ENCODE data around the gene AGBL5.

AGBL5 gene

DNA sequence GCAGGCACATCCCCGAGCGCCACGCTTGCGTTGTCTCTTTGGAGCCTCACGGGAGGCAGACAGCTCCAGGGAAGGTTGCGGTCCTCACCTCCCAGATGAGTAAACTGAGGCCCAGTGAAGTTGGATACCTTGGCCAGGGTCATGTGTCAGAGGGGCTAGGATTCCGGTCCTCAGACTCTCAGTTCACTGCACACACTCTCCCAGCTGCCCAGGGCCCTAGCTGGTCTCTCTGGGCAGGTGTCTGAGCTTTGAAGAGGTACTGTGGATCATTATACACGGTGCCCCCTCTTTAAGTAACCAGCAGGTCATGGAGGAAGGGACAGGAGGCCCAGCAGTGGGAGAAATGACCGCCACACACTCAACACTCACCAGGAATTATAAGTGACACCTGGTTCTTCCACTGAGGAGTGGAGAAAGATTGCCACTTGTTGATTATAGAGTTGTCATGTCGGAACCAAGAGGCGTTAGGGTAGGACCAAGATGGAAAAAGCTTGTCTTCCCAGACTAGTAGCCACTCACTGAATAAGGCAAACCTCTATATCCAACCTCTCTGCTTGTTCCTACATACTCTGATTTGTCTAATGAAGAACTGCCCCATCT is 18.1 kb upstream of the AGBL5 start:
- no peak for DNase-seq (ENCODE audit: low read depth in 2 of 2)
- H3K4me3 ChIP-seq (replicated peaks in 1 of 2; ENCODE audit: low read depth in 2 of 2, low read length in 2 of 2), result peak overlapping the region; percentile 92 to 100
- TF ChIP-seq, protein P1, sequence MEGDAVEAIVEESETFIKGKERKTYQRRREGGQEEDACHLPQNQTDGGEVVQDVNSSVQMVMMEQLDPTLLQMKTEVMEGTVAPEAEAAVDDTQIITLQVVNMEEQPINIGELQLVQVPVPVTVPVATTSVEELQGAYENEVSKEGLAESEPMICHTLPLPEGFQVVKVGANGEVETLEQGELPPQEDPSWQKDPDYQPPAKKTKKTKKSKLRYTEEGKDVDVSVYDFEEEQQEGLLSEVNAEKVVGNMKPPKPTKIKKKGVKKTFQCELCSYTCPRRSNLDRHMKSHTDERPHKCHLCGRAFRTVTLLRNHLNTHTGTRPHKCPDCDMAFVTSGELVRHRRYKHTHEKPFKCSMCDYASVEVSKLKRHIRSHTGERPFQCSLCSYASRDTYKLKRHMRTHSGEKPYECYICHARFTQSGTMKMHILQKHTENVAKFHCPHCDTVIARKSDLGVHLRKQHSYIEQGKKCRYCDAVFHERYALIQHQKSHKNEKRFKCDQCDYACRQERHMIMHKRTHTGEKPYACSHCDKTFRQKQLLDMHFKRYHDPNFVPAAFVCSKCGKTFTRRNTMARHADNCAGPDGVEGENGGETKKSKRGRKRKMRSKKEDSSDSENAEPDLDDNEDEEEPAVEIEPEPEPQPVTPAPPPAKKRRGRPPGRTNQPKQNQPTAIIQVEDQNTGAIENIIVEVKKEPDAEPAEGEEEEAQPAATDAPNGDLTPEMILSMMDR (IDR thresholded peaks at IDR 0.05; ENCODE audit: low read depth, low read length), result peak; percentile 2

DNA sequence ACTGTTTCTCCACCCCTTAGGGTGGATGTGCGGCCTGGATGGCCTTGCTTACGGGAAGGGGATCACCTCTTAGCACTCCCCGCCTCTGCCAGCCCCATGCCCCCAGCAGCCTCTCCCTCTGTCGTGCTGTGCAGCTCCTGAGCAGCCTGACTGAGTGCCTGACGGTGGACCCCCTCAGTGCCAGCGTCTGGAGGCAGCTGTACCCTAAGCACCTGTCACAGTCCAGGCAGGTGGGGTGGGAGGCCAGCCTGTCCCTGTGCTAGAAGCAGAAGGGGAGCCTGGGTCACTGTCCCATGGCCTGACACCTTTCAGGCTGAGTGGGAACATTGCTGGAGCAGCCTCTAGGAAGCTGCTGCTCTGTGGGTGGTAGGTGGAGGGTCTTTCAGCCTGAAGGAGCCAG is 13.5 kb upstream of the AGBL5 start:
- H3K4me3 ChIP-seq (replicated peaks in 1 of 2; ENCODE audit: low read depth in 2 of 2, low read length in 2 of 2), result no peak overlapping the region
- no peak for DNase-seq (ENCODE audit: low read depth in 2 of 2)
- TF ChIP-seq, protein P1 (IDR thresholded peaks at IDR 0.05; ENCODE audit: low read depth, low read length), result no peak

DNA sequence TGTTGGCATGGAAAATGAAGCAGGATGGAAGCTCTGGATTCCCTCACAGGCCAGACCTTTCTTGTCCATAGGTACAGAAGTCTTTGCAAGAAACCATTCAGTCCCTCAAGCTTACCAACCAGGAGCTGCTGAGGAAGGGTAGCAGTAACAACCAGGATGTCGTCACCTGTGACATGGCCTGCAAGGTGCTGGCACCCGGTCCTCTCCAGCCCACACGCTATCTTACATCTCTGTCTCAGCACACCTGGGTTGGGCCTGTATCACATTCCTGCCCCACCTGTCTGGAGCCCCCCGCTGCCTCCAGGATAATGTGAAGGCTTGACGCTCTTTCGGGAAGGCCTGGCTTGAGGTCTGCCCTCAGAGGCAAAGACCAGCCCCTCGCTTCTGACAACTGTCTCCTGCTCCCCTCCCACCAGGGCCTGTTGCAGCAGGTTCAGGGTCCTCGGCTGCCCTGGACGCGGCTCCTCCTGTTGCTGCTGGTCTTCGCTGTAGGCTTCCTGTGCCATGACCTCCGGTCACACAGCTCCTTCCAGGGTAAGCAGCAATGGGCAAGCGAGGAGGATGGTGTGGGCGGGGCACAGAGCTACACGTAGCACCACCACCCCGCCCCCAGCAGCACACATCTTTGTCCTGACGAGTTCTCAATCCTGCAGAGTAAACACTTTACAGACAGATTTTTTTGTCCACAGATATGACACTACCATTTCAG is 12.7 kb upstream of the AGBL5 start:
- no peak for DNase-seq (ENCODE audit: low read depth in 2 of 2)
- TF ChIP-seq, protein P1 (IDR thresholded peaks at IDR 0.05; ENCODE audit: low read depth, low read length), result no peak
- H3K4me3 ChIP-seq (replicated peaks in 1 of 2; ENCODE audit: low read depth in 2 of 2, low read length in 2 of 2), result no peak overlapping the region

DNA sequence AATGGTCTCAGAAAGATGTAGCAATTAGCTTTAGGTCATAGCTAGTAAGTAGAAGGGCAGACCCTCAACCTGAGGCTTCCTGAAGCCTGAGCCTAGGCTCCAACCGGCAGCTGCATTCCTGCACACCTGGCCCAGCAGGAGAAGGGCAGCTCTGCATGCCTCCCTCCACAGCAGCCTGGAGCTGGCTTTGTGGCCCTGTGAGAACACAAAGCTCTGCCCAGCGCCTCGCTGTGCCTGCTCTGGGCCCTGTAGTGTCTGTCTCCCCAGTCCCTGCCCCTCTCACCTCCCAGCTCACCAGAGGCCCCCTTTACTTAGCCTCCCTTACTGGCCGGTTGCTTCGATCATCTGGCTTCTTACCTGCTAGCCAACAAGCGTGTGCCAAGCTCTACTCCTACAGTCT is 12.0 kb upstream of the AGBL5 start:
- TF ChIP-seq, protein P1 (IDR thresholded peaks at IDR 0.05; ENCODE audit: low read depth, low read length), result no peak
- no peak for DNase-seq (ENCODE audit: low read depth in 2 of 2)
- H3K4me3 ChIP-seq (replicated peaks in 1 of 2; ENCODE audit: low read depth in 2 of 2, low read length in 2 of 2), result no peak overlapping the region

DNA sequence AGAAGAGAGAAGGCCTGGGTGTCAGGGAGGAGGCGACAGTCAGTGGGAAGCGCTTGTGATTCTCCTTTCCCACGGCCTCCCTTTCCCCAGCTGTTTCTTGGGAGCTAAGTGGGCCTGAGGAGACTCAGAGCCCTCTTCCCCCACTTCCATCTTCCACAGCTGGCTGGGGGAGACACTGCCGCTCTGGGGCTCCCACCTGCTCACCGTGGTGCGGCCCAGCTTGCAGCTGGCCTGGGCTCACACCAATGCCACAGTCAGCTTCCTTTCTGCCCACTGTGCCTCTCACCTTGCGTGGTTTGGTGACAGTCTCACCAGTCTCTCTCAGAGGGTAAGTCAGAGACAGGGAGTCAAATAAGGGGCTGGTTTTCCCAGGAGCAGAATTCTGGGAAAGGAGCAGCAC is 11.6 kb upstream of the AGBL5 start:
- no peak for DNase-seq (ENCODE audit: low read depth in 2 of 2)
- H3K4me3 ChIP-seq (replicated peaks in 1 of 2; ENCODE audit: low read depth in 2 of 2, low read length in 2 of 2), result no peak overlapping the region
- TF ChIP-seq, protein P1 (IDR thresholded peaks at IDR 0.05; ENCODE audit: low read depth, low read length), result no peak

DNA sequence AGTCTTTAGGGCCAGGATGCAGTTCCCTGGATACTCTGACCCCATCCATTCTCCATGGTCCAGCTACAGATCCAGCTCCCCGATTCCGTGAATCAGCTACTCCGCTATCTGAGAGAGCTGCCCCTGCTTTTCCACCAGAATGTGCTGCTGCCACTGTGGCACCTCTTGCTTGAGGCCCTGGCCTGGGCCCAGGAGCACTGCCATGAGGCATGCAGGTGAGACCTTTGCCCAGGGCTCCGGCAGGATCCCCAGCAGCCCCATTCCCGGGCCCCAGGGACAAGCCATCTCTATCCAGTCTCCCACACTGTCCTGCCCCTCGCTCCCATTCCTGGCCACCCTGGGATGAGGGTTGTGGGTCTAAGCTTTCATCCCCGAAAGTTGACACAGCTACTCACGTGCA is 11.2 kb upstream of the AGBL5 start:
- TF ChIP-seq, protein P1 (IDR thresholded peaks at IDR 0.05; ENCODE audit: low read depth, low read length), result no peak
- DNase-seq (ENCODE audit: low read depth in 2 of 2), result no peak
- no peak overlapping the region for H3K4me3 ChIP-seq (replicated peaks in 1 of 2; ENCODE audit: low read depth in 2 of 2, low read length in 2 of 2)
